Activated naive CD8-positive, alpha-beta T cell treated with anti-CD3 and anti-CD28 coated beads, Interleukin-2, amount 10 ng/mL, durations not matched to agents 7 days and 5 days (primary cell): Measurements from ENCODE around the gene NEXMIF. TPM values are rescaled to one million over a fixed set of nuclear protein-coding genes. Genes with fewer than 3 reads are reported as not detected.
"Not testable (repeated sequence)": the region's sequence is repeated elsewhere in the genome, so short reads cannot be mapped to it uniquely, and the experiment has no call there.

ENCODE experiments used
- ATAC-seq: fragments of 150-1000 bp; cut with Tn5 transposase; one replicate; pipeline ENCODE4 v1.10.0; 2021; ENCODE audit warnings: low read depth, moderate library complexity
- POLR2A ChIA-PET: fragments of 350-600 bp; sonication (Branson Sonifier 250); formaldehyde crosslinking; loops from one replicate; lab custom pipeline; 2021; ENCODE audit warnings: antibody characterized with exemption; lab: Charles Lee
- DNase-seq: peaks from one replicate; pipeline ENCODE4 v3.0.0; 2021
- H3K27ac Mint-ChIP-seq: one replicate; pipeline ENCODE4 v1.8.0; 2022; ENCODE audit warnings: mild to moderate bottlenecking, mixed read lengths
- H3K27me3 Mint-ChIP-seq: one replicate; pipeline ENCODE4 v1.8.0; 2022; ENCODE audit warnings: mild to moderate bottlenecking, moderate library complexity, mixed read lengths
- H3K36me3 Mint-ChIP-seq: one replicate; pipeline ENCODE4 v1.8.0; 2021; ENCODE audit warnings: mild to moderate bottlenecking, mixed read lengths
- H3K4me1 Mint-ChIP-seq: one replicate; pipeline ENCODE4 v1.8.0; 2021; ENCODE audit warnings: mixed read lengths
- H3K4me3 Mint-ChIP-seq: one replicate; pipeline ENCODE4 v1.8.0; 2022; ENCODE audit warnings: mild to moderate bottlenecking, moderate library complexity, mixed read lengths
- H3K9me3 Mint-ChIP-seq: one replicate; pipeline ENCODE4 v1.8.0; 2021; ENCODE audit warnings: mixed read lengths
- total RNA-seq, 2 experiments: library from RNA; stranded (reverse); gene quantifications; one replicate each; pipeline ENCODE4 v1.2.3, GENCODE V29; 2021

The NEXMIF gene
- total RNA-seq, 2 experiments from 2014 or later, result 1.3 to 1.6 TPM

DNA sequence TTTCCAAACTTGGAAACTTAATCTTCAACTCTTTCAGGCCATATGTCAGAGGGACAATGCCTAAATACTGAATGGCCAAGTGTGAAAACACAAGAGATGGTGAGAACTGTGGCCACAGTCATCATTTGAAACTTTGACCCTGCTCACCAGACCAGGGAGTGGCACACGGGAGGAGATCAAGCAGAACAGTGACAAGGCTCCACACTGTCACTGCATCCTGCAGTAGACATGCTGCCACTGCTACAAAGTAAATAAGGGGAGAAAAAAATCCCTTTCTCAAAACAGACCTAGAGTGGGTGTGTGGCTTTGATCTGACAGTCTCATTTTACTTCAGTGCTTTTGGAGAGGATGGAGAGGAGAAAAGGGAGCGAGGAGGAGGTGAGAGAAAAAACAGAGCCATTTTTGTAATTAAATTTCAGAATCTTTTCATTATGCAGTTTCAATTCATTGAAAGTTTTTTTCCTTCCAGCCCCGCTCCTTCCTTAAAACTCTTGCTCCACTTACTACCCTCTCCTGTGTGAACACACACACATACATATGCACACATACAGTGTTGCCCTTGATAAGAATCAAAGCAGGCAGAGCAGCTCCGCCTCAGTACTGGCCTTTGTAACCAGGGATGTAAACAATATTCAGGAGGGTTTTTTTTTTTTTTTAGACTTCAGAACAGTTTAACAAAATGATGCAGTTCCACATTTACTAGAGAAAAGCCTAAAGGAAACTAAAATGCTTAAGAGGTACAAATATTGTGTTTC, 34.4 kb downstream of the NEXMIF start:
- DNase-seq, result no peak
- POLR2A ChIA-PET, result no interaction called here
- H3K4me3 Mint-ChIP-seq, result no peak overlapping the region
- ATAC-seq, result no peak
- no peaks in the 10 kb centered on the region for H3K9me3 Mint-ChIP-seq
- no peaks in the 10 kb centered on the region for H3K27me3 Mint-ChIP-seq
- H3K4me1 Mint-ChIP-seq, result no peaks in the 10 kb centered on the region
- no peak overlapping the region for H3K27ac Mint-ChIP-seq
- H3K36me3 Mint-ChIP-seq, result no peaks in the 10 kb centered on the region

DNA sequence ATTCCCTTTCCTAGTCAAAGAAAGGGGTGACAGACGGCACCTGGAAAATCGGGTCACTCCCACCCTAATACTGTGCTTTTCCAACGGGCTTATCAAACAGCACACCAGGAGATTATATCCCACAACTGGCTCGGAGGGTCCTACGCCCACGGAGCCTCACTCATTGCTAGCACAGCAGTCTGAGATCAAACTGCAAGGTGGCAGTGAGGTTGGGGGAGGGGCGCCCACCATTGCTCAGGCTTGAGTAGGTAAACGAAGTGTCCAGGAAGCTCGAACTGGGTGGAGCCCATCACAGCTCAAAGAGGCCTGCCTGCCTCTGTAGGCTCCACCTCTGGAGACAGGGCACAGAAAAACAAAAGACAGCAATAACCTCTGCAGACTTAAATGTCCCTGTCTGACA, 42.9 kb downstream of the NEXMIF start:
- H3K27me3 Mint-ChIP-seq, ATAC-seq, H3K27ac Mint-ChIP-seq, H3K9me3 Mint-ChIP-seq, H3K36me3 Mint-ChIP-seq, DNase-seq, H3K4me3 Mint-ChIP-seq, H3K4me1 Mint-ChIP-seq, POLR2A ChIA-PET: not testable (repeated sequence)

DNA sequence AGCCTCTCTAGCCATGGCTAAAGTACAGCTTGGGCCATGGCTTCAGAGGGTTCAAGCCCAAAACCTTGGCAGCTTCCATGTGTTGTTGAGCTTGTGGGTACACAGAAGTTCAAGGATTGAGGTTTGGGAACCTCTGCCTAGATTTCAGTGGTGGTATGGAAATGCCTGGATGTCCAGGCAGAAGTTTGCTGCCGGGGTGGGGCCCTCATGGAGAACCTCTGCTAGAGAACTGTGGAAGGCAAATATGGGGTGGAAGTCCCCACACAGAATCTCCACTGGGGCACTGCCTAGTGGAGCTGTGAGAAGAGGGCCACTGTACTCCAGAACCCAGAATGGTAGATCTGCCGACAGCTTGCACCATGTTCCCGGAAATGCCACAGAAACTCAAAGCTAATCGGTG, 59.5 kb downstream of the NEXMIF start:
- Mint-ChIP-seq H3K27ac (no peak overlapping the region), H3K27me3 (no peaks in the 10 kb centered on the region), H3K4me3 (no peak overlapping the region), H3K9me3 (peaks cover 6% of the 10 kb centered on the region), H3K4me1 (no peaks in the 10 kb centered on the region), H3K36me3 (peaks cover 2% of the 10 kb centered on the region)
- POLR2A ChIA-PET, result no interaction called here
- DNase-seq, result no peak
- ATAC-seq, result no peak

DNA sequence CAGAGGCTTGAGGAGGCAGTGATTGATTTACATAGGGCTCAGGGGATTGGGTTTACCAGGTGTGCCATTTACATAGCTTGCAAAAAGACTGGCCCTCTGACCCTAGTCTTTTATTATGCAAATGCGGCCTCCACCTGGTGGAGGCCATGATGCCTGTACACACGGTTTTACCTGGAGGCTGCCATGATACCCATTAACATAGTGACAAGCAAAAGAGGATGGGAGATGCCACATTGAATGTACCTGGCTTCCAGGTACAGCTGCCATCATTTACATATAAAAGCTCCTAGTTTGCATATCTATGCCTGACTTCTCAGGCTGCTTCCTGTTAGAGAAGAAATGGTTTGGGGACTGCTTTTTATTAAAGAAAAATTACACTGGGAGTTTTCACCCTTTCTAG, 72.0 kb downstream of the NEXMIF start:
- Mint-ChIP-seq H3K4me3 (no peak overlapping the region), H3K9me3 (peaks cover 7% of the 10 kb centered on the region), H3K4me1 (no peaks in the 10 kb centered on the region), H3K27me3 (no peaks in the 10 kb centered on the region), H3K36me3 (no peaks in the 10 kb centered on the region), H3K27ac (no peak overlapping the region)
- POLR2A ChIA-PET, result no interaction called here
- DNase-seq, result no peak
- ATAC-seq, result no peak

DNA sequence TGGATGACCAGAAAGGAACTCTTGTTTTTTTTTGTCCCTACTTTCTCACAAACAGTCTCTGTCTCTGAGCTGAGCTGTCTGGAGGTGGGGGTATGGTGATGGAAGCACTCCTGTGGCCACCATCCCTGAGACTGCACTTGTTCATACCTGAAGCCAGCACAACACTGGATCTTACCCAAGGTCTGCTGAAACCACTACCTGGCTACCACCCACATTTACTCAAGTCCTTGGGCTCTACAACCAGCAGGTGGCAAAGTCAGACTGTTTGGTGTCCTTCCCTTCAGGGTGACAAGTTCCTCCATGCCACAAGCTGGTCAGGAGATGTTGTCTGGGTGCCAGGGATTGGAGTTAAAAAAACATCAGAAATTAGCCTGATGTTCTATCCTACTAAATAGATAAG, 89.7 kb downstream of the NEXMIF start:
- no peak overlapping the region for H3K4me3 Mint-ChIP-seq
- POLR2A ChIA-PET, result no interaction called here
- no peak for ATAC-seq
- no peaks in the 10 kb centered on the region for H3K27me3 Mint-ChIP-seq
- no peak for DNase-seq
- peaks cover 1% of the 10 kb centered on the region for H3K9me3 Mint-ChIP-seq
- H3K4me1 Mint-ChIP-seq, result no peaks in the 10 kb centered on the region
- H3K27ac Mint-ChIP-seq, result no peak overlapping the region
- no peaks in the 10 kb centered on the region for H3K36me3 Mint-ChIP-seq

DNA sequence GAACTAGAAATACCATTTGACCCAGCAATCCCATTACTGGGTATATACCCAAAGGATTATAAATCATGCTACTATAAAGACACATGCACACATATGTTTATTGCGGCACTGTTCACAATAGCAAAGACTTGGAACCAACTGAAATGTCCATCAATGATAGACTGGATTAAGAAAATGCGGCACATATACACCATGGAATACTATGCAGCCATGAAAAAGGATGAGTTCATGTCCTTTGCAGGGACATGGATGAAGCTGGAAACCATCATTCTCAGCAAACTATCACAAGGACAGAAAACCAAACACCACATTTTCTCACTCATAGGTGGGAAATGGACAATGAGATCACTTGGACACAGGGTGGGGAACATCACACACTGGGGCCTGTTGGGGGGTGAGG, 105.5 kb downstream of the NEXMIF start:
- ATAC-seq, H3K36me3 Mint-ChIP-seq, H3K9me3 Mint-ChIP-seq, DNase-seq, H3K4me3 Mint-ChIP-seq, H3K27me3 Mint-ChIP-seq, H3K27ac Mint-ChIP-seq, POLR2A ChIA-PET, H3K4me1 Mint-ChIP-seq: not testable (repeated sequence)

DNA sequence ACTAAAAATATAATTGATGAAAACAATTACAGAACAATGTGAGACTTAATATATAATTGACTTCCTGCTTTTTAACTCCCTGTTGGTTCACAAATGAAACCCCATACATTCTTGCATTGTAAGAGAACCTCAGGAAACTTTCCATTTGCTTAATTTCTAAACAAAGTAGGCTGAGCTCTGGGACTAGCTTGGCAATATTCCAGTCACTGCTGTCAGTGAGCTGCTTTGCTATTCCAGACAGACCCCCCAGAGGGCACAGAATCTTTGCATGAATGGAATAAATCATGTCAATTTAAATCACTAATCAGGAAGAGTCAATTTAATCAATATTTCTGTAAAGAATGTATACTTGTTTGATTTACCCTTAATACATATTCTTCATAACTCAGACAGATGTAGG, 110.6 kb downstream of the NEXMIF start:
- H3K27ac Mint-ChIP-seq, result no peak overlapping the region
- no peak for ATAC-seq
- H3K27me3 Mint-ChIP-seq, result no peaks in the 10 kb centered on the region
- H3K4me1 Mint-ChIP-seq, result no peaks in the 10 kb centered on the region
- peaks cover 1% of the 10 kb centered on the region for H3K9me3 Mint-ChIP-seq
- POLR2A ChIA-PET, result no interaction called here
- no peak overlapping the region for H3K4me3 Mint-ChIP-seq
- H3K36me3 Mint-ChIP-seq, result no peaks in the 10 kb centered on the region
- no peak for DNase-seq

DNA sequence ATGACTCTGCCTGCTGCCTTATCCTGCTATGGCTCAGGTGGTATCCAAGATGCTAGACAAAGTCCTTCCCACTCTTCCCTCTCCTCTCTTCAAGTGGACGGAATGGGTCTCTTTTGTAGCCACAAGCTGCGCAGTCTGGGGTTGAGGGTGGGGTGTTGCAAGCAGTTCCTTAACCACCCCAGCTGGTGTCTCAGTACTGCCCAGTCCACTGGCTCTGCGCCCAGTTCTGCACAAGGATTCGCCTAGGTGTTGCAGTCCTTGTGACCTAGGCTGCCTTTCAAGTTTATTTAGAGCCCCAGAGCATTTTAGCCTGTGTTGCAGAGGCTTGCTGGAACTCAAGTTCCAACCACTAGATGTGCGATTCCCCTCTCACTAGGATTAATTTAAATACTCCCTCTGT, 120.7 kb downstream of the NEXMIF start:
- Mint-ChIP-seq H3K4me3 (no peak overlapping the region), H3K36me3 (no peaks in the 10 kb centered on the region), H3K9me3 (no peaks in the 10 kb centered on the region), H3K27ac (no peak overlapping the region), H3K27me3 (no peaks in the 10 kb centered on the region), H3K4me1 (no peaks in the 10 kb centered on the region)
- no peak for ATAC-seq
- no peak for DNase-seq
- POLR2A ChIA-PET, result no interaction called here

DNA sequence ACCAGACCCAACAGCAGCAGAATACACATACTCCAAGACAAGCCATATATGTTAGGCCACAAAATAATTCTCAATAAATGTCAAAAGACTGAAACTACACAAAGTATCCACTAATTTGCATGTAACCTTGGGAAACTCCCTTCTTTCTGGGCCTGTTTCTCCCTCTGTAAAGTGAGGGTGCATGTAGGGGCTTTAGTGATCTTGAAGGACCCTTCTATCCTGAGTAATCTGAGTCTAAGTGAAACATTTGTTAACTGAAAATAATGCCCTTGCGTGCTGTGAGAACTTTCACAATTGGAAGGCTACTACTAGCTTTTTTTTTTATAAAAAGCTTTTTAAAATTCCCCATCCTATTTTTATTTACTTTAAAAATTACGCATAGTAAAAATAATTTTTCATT, 125.2 kb downstream of the NEXMIF start:
- ATAC-seq (no peak), DNase-seq (no peak)
- POLR2A ChIA-PET, result no interaction called here
- Mint-ChIP-seq H3K27me3 (no peaks in the 10 kb centered on the region), H3K4me3 (no peak overlapping the region), H3K36me3 (no peaks in the 10 kb centered on the region), H3K4me1 (no peaks in the 10 kb centered on the region), H3K9me3 (no peaks in the 10 kb centered on the region), H3K27ac (no peak overlapping the region)

DNA sequence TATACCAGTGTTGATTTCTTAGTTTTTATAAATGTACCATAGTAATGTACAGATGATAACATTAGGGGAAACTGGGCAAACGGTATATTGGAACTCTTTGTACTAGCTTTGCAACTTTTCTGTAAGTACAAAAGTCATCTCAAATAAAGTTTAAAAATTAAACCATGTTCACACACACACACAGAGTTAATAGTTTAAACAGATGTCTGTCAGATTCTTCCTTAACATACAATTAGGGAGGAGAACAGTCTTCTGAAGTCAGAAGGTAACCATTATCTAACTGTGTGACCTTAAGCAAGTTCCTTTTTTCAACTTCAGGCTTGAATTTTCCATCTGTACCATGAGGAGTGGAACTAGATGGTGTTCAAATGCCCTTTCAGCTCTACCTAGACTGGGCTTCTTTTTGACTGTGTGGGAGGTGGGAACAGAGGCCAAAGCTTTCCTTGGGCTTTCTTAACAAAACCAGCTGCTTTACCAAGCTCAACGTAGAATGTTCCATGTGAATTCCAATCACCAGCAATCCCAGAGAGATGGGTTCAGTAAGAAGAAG, 127.8 kb downstream of the NEXMIF start:
- ATAC-seq (no peak), DNase-seq (no peak)
- Mint-ChIP-seq H3K4me1 (no peaks in the 10 kb centered on the region), H3K36me3 (no peaks in the 10 kb centered on the region), H3K27ac (no peak overlapping the region), H3K27me3 (no peaks in the 10 kb centered on the region), H3K9me3 (peaks cover 3% of the 10 kb centered on the region), H3K4me3 (no peak overlapping the region)
- POLR2A ChIA-PET, result no interaction called here

DNA sequence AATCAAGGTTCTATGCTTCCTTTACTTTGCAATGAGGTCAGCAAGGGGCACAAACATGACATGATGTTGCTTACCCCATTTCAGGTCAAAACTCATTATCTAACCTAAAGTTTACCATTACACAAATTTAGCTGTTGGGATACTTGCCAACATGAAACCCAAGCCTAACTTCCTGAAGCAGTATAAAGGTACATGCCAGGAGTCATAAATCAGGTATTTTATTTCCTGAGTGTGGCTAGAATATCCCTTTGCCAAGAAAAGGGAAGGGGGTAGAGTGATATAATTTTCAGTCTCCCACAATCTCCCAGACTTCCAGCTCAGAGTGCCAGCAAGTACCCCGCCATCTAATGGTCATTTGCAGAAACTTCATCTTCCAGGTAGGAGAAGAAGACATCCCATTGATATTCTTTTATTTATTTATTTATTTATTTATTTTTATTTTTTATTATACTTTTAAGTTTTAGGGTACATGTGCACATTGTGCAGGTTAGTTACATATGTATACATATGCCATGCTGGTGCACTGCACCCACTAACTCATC, 136.6 kb downstream of the NEXMIF start:
- Mint-ChIP-seq H3K27ac (no peak overlapping the region), H3K36me3 (no peaks in the 10 kb centered on the region), H3K4me1 (no peaks in the 10 kb centered on the region), H3K9me3 (no peaks in the 10 kb centered on the region), H3K27me3 (no peaks in the 10 kb centered on the region), H3K4me3 (no peak overlapping the region)
- DNase-seq (no peak), ATAC-seq (no peak)
- POLR2A ChIA-PET, result no interaction called here

DNA sequence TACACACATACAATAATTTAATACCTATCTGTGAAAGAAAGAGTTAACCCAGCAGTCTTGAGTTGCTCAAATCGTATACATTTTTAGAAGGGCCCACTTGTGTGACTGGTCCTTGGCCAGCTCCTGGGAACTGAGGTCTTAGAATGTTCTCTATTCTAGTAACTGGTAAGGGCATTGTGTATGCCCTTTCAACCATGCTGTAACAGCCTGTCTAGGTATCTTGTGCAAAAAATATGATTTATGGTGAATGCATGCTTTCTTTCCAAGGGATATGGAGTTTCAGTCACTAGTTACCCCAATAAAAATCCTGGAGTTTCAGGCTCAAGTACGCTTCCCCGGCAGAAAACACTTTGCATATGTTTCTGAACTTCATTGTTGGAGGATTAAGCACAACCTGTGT, 140.6 kb downstream of the NEXMIF start:
- Mint-ChIP-seq H3K9me3 (no peaks in the 10 kb centered on the region), H3K27ac (no peak overlapping the region)
- POLR2A ChIA-PET, result no interaction called here

DNA sequence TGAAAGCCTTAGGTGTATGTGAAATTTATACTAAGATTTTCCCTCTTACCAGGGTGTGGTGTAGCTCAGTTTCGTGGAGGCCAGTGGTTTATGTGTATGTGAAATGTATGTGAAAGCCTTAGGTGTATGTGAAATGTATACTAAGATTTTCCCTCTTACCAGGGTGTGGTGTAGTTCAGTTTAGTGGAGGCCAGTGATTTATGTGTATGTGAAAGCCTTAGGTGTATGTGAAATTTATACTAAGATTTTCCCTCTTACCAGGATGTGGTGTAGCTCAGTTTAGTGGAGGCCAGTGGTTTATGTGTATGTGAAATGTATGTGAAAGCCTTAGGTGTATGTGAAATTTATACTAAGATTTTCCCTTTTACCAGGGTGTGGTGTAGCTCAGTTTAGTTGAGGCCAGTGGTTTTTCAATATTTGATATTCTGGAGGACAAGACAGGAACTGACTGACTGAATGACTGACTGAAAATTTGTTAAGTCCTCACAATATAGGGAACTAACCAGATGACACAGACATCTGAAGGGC, 143.7 kb downstream of the NEXMIF start:
- POLR2A ChIA-PET, result no interaction called here
- no peak for DNase-seq
- no peak overlapping the region for H3K27ac Mint-ChIP-seq
- no peaks in the 10 kb centered on the region for H3K36me3 Mint-ChIP-seq
- H3K4me3 Mint-ChIP-seq, result no peak overlapping the region
- ATAC-seq, result no peak
- peaks cover 5% of the 10 kb centered on the region for H3K4me1 Mint-ChIP-seq
- no peaks in the 10 kb centered on the region for H3K9me3 Mint-ChIP-seq
- H3K27me3 Mint-ChIP-seq, result no peaks in the 10 kb centered on the region

More for the DNA sequence above, 140.6 kb downstream of the NEXMIF start:
- Mint-ChIP-seq H3K4me3 (no peak overlapping the region), H3K27me3 (no peaks in the 10 kb centered on the region), H3K4me1 (peaks cover 3% of the 10 kb centered on the region), H3K36me3 (no peaks in the 10 kb centered on the region)
- no peak for ATAC-seq
- DNase-seq, result no peak

DNA sequence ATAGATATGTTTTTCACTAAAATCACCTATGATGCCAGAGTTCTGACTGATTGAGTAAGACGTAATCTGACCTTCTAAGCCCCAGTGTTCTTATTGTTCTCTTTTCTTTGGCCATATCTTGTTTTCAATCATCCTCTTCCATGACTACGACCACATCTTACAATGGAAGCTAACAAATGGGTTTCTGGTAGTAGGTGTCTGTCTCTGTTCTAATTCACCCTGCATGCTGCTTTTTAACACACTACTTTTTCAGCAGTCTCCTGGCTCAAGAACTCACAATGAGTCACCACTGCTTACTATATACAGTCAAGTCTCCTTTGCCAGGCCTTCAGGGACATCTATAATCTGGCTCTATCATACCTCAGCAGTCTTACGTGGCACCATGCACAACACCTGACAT, 146.1 kb downstream of the NEXMIF start:
- Mint-ChIP-seq H3K9me3 (no peaks in the 10 kb centered on the region), H3K36me3 (no peaks in the 10 kb centered on the region), H3K27ac (no peak overlapping the region), H3K4me3 (no peak overlapping the region), H3K27me3 (no peaks in the 10 kb centered on the region), H3K4me1 (peaks cover 5% of the 10 kb centered on the region)
- DNase-seq (no peak), ATAC-seq (no peak)
- POLR2A ChIA-PET, result no interaction called here
